HG03039 (cell line): ENCODE data around the gene KIF21B.
"Not testable (repeated sequence)": the region's sequence is repeated elsewhere in the genome, so short reads cannot be mapped to it uniquely, and the experiment has no call there.

Experiments used
- ATAC-seq: cut with Tn5 transposase; IDR thresholded peaks from one replicate; pipeline ENCODE4 v1.9.1; 2021; ENCODE audit warnings: mild to moderate bottlenecking, moderate library complexity; ENCODE audit not compliant: unreplicated experiment

KIF21B gene

GRCh38 chr1:200949626-200950025, 73.9 kb downstream of the KIF21B start:
- no peak for ATAC-seq

- no peak for ATAC-seq
Observed at GRCh38 chr1:200947059-200947566, 76.4 kb downstream of the KIF21B start.

- ATAC-seq, result no peak
Observed at GRCh38 chr1:200945111-200945510, 78.4 kb downstream of the KIF21B start.

GRCh38 chr1:200938955-200939354, 84.6 kb downstream of the KIF21B start:
- no peak for ATAC-seq

- not testable (repeated sequence) for ATAC-seq
Observed at GRCh38 chr1:200935286-200935962, 88.1 kb downstream of the KIF21B start.

- no peak for ATAC-seq
Observed at GRCh38 chr1:200934676-200935245, 88.8 kb downstream of the KIF21B start.

GRCh38 chr1:200931776-200932175, 91.7 kb downstream of the KIF21B start:
- ATAC-seq, result no peak

GRCh38 chr1:200930285-200930684, 93.2 kb downstream of the KIF21B start:
- not testable (repeated sequence) for ATAC-seq

GRCh38 chr1:200929530-200930278, 93.8 kb downstream of the KIF21B start:
- ATAC-seq, result no peak

- ATAC-seq, result no peak
Observed at GRCh38 chr1:200925831-200926230, 97.7 kb downstream of the KIF21B start.

GRCh38 chr1:200923601-200924000, 99.9 kb downstream of the KIF21B start:
- ATAC-seq, result no peak

- ATAC-seq, result no peak
Observed at GRCh38 chr1:200922406-200922805, 101.1 kb downstream of the KIF21B start.

- ATAC-seq, result no peak
Observed at GRCh38 chr1:200921571-200922110, 101.9 kb downstream of the KIF21B start.
